GM21526 (cell line): ENCODE results near the gene SPRR2D.
"Not testable (repeated sequence)": the region's sequence is repeated elsewhere in the genome, so short reads cannot be mapped to it uniquely, and the experiment has no call there.

Experiments
- ATAC-seq: cut with Tn5 transposase; IDR thresholded peaks from one replicate; pipeline ENCODE4 v1.9.1; 2021; ENCODE audit warnings: moderate library complexity; ENCODE audit not compliant: unreplicated experiment, low FRiP score

Gene SPRR2D

GRCh38 chr1:153040950-153041631, at the start of gene SPRR2D:
Gene SPRR2D, minus strand, starts transcription at chr1:153041120. Its CDS starts 774 bp downstream, at chr1:153040346.
- ATAC-seq = no peak

- ATAC-seq = no peak
Observed at GRCh38 chr1:153087652-153088051, 46.7 kb upstream of the SPRR2D start.

- ATAC-seq = no peak
Observed at GRCh38 chr1:153081736-153082135, 40.8 kb upstream of the SPRR2D start.

- ATAC-seq = no peak
Observed at GRCh38 chr1:153072806-153073726, 32.1 kb upstream of the SPRR2D start.

- ATAC-seq = no peak
Observed at GRCh38 chr1:153071511-153071910, 30.6 kb upstream of the SPRR2D start, which contains the start of gene SPRR2B. Gene SPRR2B, minus strand, starts transcription at chr1:153071611. Its CDS starts 772 bp downstream, at chr1:153070839.

- ATAC-seq = no peak
Observed at GRCh38 chr1:153070243-153070642, 29.3 kb upstream of the SPRR2D start.

- ATAC-seq = no peak
Observed at GRCh38 chr1:153058826-153059784, 18.2 kb upstream of the SPRR2D start.

- ATAC-seq = no peak
Observed at GRCh38 chr1:153058154-153058553, 17.2 kb upstream of the SPRR2D start.

GRCh38 chr1:153057375-153057774, 16.5 kb upstream of the SPRR2D start, which contains the start of gene SPRR2A:
Gene SPRR2A, minus strand, starts transcription at chr1:153057512. Its CDS starts 777 bp downstream, at chr1:153056735.
- ATAC-seq = no peak

GRCh38 chr1:153056111-153056510, 15.2 kb upstream of the SPRR2D start:
- not testable (repeated sequence) for ATAC-seq

GRCh38 chr1:153049211-153049610, 8.3 kb upstream of the SPRR2D start:
- ATAC-seq = no peak

- no peak for ATAC-seq
Observed at GRCh38 chr1:153035211-153035610, 5.7 kb downstream of the SPRR2D start.

- ATAC-seq = no peak
Observed at GRCh38 chr1:153032677-153033308, 8.1 kb downstream of the SPRR2D start.

- ATAC-seq = no peak
Observed at GRCh38 chr1:153032073-153032472, 8.8 kb downstream of the SPRR2D start.

GRCh38 chr1:153030895-153031294, 10.0 kb downstream of the SPRR2D start, which contains the start of gene SPRR1B:
Gene SPRR1B, plus strand, starts transcription at chr1:153031203. Its CDS starts 1,143 bp downstream, at chr1:153032346.
- no peak for ATAC-seq

GRCh38 chr1:153028766-153029165, 12.2 kb downstream of the SPRR2D start:
- ATAC-seq = no peak

- no peak for ATAC-seq
Observed at GRCh38 chr1:153025797-153026196, 15.1 kb downstream of the SPRR2D start.

GRCh38 chr1:153024413-153024812, 16.5 kb downstream of the SPRR2D start:
- no peak for ATAC-seq

GRCh38 chr1:153023109-153023508, 17.8 kb downstream of the SPRR2D start:
- ATAC-seq = no peak

GRCh38 chr1:153022340-153022739, 18.6 kb downstream of the SPRR2D start:
- not testable (repeated sequence) for ATAC-seq
